HEK293T (cell line): ENCODE data around the gene CHCHD4.
"Not testable (repeated sequence)": the region's sequence is repeated elsewhere in the genome, so short reads cannot be mapped to it uniquely, and the experiment has no call there.

Experiments
- ARNT ChIP-seq: fragments of 450-650 bp; IDR thresholded peaks from 2 replicates; pipeline ENCODE4 v1.6.1; 2017; ENCODE audit warnings: mild to moderate bottlenecking
- BHLHE40 ChIP-seq: fragments of 450-650 bp; IDR thresholded peaks from 2 replicates; pipeline ENCODE4 v1.6.1; 2016; ENCODE audit warnings: mild to moderate bottlenecking, moderate library complexity, borderline replicate concordance
- CTBP1 ChIP-seq: fragments of 450-650 bp; IDR thresholded peaks from 2 replicates; pipeline ENCODE4 v1.6.1; 2016; ENCODE audit warnings: borderline replicate concordance
- FOXA1 ChIP-seq: fragments of 450-650 bp; IDR thresholded peaks from 2 replicates; pipeline ENCODE4 v1.6.1; 2016; ENCODE audit warnings: mild to moderate bottlenecking
- FOXK2 ChIP-seq: fragments of 450-650 bp; IDR thresholded peaks from 2 replicates; pipeline ENCODE4 v1.6.1; 2016; ENCODE audit warnings: mild to moderate bottlenecking
- FOXM1 ChIP-seq: fragments of 450-650 bp; IDR thresholded peaks from 2 replicates; pipeline ENCODE4 v1.6.1; 2017; ENCODE audit warnings: mild to moderate bottlenecking, borderline replicate concordance
- HDGF ChIP-seq: fragments of 450-650 bp; IDR thresholded peaks from 2 replicates; pipeline ENCODE4 v1.6.1; 2017; ENCODE audit warnings: antibody characterized with exemption, borderline replicate concordance
- SP1 ChIP-seq: fragments of 450-650 bp; IDR thresholded peaks from 2 replicates; pipeline ENCODE4 v1.6.1; 2017
- SUZ12 ChIP-seq: fragments of 450-650 bp; IDR thresholded peaks from 2 replicates; pipeline ENCODE4 v1.6.1; 2016; ENCODE audit warnings: mild to moderate bottlenecking
- TARDBP ChIP-seq: fragments of 450-650 bp; IDR thresholded peaks from 2 replicates; pipeline ENCODE4 v1.6.1; 2016
- ZNF384 ChIP-seq: fragments of 450-650 bp; IDR thresholded peaks from 2 replicates; pipeline ENCODE4 v1.6.1; 2016
- TF ChIP-seq, protein P1 (sequence below): fragments of 450-650 bp; IDR thresholded peaks from 2 replicates; pipeline ENCODE4 v1.6.1; 2016

DNA sequence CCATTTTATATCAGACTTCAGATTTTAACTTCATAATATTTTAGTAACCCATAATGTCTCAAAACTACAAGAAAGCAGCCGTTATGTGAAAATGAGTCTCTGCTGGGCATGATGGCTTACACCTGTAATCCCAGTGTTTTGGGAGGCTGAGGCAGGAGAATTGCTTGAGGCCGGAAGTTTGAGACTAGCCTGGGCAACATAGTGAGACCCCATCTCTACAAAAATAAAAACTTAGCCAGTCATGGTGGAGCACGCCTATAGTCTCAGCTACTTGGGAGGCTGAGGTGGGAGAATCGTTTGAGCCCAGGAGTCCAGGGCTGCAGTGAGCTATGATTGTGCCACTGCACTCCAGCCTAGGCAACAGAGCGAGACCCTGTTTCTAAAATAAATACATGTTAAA, 14.8 kb downstream of the CHCHD4 start:
- not testable (repeated sequence) for TF ChIP-seq FOXK2, SP1, BHLHE40, SUZ12, HDGF, ZNF384, ARNT, FOXM1, TARDBP, FOXA1, CTBP1
- TF ChIP-seq, protein P1, sequence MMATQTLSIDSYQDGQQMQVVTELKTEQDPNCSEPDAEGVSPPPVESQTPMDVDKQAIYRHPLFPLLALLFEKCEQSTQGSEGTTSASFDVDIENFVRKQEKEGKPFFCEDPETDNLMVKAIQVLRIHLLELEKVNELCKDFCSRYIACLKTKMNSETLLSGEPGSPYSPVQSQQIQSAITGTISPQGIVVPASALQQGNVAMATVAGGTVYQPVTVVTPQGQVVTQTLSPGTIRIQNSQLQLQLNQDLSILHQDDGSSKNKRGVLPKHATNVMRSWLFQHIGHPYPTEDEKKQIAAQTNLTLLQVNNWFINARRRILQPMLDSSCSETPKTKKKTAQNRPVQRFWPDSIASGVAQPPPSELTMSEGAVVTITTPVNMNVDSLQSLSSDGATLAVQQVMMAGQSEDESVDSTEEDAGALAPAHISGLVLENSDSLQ = not testable (repeated sequence)
